ENCODE data around the gene SHBG.

The SHBG gene

GRCh38 chr17:7646457-7646856 lies 16.5 kb downstream of the SHBG start:
- DNase-seq (ENCODE audit: low read depth, low spot score): no peak

GRCh38 chr17:7647018-7647417 lies 17.1 kb downstream of the SHBG start:
- no peak for DNase-seq (ENCODE audit: low read depth, low spot score)

DNA sequence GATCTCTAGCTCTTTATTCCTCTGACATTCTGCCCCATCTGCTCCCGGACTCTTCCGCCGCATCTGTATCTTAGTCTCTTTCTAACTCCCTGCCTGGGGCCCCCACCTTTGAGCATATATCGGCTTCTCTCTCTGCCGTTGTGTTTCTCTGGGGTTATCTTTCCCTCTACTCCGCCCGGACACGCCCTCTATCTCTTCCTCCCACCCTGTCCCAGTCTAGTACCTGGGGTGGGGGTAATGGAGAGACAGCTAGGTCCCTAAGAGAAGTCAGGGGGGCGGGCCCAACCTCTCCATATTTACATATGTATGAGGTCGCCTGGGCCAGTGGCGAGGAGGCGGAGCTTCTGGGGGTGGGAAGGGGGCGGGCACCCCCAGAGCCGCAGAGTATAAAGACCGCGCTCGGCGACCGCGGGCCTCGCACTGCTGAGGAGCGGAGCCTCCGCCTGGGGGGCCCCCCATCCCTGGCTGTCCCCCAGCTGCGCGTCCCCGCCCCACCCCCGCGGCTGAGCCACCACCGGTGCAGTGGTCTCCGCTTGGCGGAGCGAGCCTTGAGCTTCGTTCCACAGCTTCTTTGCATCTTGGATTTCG lies 20.7 kb downstream of the SHBG start, which contains the start of gene ATP1B2:
Gene ATP1B2, plus strand, starts transcription at position 418 of the 588 bp plus-strand sequence. CDS start 593 bp downstream, outside the sequence.
- DNase-seq (ENCODE audit: low read depth, low spot score): no peak

DNA sequence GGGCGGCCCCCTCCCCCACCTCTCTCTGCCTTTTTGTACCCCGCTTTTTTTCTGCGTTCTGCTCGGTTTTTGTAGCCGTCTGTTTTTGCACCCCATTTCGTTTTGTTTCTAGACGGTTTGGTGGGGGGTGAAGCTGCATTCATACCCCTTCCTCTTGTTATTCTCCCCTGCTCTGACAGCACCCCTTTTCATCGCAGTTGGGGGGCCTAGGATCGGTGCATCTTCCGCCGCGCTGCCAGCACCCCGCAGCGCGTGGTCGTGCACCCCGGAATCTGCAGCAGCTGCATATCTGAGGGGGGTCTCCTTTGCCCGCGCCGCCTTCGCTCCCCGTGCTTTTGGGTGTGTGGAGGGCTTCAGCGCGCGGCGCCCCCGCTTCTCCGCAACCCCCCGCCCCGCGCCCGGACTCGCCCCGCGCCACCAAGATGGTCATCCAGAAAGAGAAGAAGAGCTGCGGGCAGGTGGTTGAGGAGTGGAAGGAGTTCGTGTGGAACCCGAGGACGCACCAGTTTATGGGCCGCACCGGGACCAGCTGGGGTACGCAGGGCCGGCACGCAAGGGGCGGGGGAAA lies 21.2 kb downstream of the SHBG start:
- no peak for DNase-seq (ENCODE audit: low read depth, low spot score)

DNA sequence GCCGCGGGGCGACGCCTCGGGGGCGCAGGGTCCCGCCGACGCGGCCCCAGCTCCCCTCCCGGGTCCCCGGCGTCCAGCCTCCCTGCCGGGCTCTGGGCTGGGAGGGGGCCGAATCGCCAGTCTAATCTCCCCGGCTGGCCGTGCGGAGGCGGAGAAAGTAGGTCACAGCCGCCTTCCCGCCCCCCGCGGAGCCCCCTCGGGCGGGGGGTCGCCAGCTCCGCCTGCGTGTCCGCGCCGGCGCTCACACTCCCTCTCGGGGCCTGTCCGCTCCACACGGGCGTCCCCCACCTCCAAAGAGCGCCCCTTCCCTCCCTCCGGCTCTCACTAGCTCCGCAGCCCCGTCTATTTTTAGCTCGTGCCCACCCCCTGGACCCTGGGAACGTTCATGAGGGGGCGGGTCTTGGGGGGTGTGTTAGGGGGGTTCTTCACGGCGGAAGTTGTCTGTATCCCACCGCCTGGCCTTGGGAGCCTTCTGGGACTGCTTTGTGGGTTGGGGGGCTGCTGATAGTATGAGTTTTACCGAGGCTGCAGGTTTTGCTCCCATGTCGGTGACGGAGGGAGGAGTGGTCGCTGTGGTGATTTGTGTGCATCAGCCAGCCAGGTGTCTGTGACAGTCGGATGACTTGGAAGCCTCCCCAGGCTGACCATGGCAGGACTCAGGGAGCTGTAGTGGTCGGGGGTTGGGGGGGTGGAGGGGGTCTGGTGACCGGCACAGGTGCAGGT lies 21.9 kb downstream of the SHBG start:
- no peak for DNase-seq (ENCODE audit: low read depth, low spot score)

- no peak for DNase-seq (ENCODE audit: low read depth, low spot score)
Measured at GRCh38 chr17:7652388-7653356, 22.7 kb downstream of the SHBG start.

DNA sequence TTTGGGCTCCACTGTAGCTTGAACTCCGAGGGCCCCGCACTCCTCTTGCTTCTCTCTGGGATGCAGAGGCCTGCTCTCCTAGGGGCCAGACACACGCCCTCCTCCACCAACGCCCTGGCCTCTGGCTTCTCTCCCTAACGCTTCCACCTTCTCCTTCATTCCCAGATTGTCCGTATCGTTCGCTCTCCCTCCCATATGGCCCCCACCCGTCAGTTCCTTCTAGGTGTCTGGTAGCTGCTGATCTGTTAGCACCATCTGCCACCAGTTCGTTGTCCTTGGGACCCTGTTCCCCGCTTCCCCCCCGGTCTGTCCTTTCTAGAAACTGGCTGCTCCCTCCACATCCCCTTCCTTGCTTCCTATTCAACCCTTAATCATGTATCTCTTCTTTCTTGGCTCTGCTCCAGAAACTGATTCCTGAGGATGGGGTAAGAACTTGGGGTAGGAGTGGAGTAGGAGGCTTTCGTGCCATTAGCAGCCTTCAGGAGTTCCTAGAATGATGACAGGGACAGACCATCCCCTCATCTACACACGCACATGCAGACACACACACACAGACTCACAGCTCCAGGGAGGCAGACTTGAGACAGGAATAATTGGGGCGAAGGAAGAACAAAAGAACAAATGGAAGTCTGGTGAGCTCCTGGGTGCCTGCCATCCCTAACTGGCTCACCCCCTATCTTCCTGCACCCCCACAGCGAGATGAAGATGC lies 25.1 kb downstream of the SHBG start:
- DNase-seq (ENCODE audit: low read depth, low spot score): no peak

- DNase-seq (ENCODE audit: low read depth, low spot score): no peak
Measured at GRCh38 chr17:7655541-7655840, 25.6 kb downstream of the SHBG start.

DNA sequence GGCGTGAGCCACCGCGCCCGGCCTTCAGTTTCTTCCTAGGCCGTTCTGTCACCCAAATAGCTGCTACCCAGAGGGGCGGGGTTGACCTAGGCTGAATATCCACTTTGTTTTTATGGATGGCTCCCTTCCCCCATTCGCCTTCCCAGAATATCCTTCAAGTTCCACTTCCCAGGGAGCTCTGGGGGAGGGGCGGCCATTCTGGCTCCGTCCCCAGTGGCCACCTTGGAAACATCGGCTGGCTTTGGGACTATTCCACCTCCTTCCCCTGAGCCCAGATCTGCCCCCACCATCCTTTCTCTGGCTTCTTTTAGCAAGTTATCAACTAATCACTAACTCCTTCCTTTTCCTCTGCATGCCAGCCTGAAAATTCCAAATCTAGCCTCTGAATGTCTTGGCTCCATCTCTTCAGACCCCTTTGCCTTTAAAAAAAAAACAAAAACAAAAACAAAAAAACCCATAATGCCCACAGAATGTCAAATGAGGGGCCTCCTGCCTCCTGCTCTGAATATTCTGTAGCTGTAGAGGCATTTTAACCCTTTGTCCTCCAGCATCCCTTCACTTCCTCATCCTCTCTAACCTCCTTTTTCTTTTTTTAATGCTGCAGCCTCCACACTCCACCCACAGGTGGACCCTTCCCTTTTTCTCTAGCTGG lies 27.1 kb downstream of the SHBG start:
- no peak for DNase-seq (ENCODE audit: low read depth, low spot score)

DNA sequence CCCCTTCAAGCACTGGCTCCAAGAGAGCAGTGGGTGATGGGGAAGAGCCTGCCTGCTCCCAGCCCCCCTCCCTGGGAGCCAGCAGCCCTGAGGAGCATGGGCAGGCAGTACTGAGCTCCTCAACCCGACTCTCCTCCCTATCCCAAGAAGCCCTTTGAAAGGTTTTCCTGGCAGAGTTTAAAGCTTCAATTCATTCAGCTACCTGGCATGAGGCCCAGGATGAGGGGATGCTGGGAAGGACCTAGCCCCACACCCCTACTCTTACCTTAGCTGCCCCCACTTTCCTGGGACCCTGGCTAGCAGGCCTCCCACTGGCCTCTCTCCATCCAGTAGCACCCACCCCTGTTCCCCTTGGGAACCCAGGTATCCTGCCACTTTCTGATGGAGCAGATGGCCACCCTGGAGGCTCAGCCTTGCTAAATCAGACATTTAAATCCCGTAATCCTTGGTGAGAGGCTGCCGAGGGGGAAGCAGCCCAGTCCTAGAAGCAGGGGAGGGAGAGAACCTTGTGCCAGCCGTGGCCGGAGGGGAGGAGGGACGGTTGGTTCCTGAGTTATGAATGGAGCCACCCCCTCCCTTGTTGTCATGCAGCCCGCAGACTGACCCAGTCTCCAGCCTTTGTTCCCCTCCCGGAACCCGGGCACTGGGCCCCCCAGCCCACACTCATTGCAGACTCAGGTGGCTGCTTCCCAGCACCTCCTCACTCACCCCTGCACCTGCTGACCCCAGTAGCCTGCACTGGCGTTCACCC lies 37.9 kb downstream of the SHBG start:
- no peak for DNase-seq (ENCODE audit: low read depth, low spot score)

DNA sequence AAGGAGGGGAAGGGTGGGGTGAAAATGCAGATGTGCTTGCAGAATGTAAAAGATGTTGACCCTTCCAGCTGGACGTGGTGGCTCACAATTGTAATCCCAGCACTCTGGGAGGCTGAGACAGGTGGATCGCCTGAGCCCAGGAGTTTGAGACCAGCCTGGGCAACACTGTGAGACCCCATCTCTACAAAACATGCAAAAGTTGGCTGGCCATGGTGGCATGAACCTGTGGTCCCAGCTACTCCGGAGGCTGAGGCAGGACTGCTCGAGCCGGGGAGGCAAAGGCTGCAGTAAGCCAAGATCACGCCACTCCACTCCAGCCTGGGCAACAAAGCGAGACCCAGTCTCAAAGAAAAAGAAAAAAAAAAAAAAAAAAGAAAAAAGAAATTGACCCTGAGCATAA lies 38.5 kb downstream of the SHBG start:
- DNase-seq (ENCODE audit: low read depth, low spot score): no peak

GRCh38 chr17:7673239-7673638 lies 43.3 kb downstream of the SHBG start:
- DNase-seq (ENCODE audit: low read depth, low spot score): no peak

GRCh38 chr17:7674934-7675333 lies 45.0 kb downstream of the SHBG start:
- no peak for DNase-seq (ENCODE audit: low read depth, low spot score)

GRCh38 chr17:7676533-7676932 lies 46.6 kb downstream of the SHBG start:
- no peak for DNase-seq (ENCODE audit: low read depth, low spot score)

GRCh38 chr17:7677388-7678067 lies 47.6 kb downstream of the SHBG start:
- no peak for DNase-seq (ENCODE audit: low read depth, low spot score)
